WTC11 (cell line): ENCODE results near the gene EYS.

Experiments used
- CTCF ChIP-seq: fragments of 200-600 bp; IDR thresholded peaks from 2 replicates; pipeline ENCODE4 v1.8.0; 2022; ENCODE audit warnings: antibody characterized with exemption
- HMGXB4 ChIP-seq: sonication (generic); formaldehyde crosslinking; IDR thresholded peaks from 2 replicates; pipeline ENCODE4 v1.8.1; 2023; ENCODE audit warnings: mild to moderate bottlenecking, moderate library complexity, missing genetic modification reagents
- TCF7 ChIP-seq: sonication (generic); formaldehyde crosslinking; IDR thresholded peaks from 2 replicates; pipeline ENCODE4 v1.8.0; 2022; ENCODE audit warnings: mild to moderate bottlenecking, low read depth, missing genetic modification reagents, moderate library complexity

DNA sequence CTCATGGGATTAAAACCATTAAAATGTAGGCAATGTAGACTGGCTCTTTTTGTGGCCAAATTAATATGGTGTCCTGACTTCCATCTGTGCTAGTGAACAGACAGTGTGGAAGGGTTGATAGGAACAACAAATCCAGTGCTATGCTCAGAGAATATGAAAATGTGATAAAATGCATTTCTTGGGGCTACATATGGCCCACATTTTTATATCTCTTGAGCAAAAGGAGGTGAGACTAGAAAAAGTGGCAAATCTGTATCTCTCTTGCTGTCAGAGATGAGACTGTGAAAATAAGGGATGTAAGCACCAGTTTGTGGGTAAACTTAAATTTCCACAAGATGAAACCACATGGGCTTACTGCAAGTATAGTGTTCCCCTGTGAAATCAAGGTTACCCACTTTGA, 1909.3 kb downstream of the EYS start:
- TF ChIP-seq HMGXB4 (no peak), CTCF (no peak), TCF7 (CRISPR knock-in tag) (no peak)
